ENCODE measurements around the gene PTPRA.

The PTPRA gene

GRCh38 chr20:2932498-2932897 lies 59.2 kb downstream of the PTPRA start:
- no peak for DNase-seq

- no peak for DNase-seq
Observed at GRCh38 chr20:2937902-2938301, 64.6 kb downstream of the PTPRA start.

GRCh38 chr20:2942439-2942838 lies 69.2 kb downstream of the PTPRA start:
- no peak for DNase-seq

DNA sequence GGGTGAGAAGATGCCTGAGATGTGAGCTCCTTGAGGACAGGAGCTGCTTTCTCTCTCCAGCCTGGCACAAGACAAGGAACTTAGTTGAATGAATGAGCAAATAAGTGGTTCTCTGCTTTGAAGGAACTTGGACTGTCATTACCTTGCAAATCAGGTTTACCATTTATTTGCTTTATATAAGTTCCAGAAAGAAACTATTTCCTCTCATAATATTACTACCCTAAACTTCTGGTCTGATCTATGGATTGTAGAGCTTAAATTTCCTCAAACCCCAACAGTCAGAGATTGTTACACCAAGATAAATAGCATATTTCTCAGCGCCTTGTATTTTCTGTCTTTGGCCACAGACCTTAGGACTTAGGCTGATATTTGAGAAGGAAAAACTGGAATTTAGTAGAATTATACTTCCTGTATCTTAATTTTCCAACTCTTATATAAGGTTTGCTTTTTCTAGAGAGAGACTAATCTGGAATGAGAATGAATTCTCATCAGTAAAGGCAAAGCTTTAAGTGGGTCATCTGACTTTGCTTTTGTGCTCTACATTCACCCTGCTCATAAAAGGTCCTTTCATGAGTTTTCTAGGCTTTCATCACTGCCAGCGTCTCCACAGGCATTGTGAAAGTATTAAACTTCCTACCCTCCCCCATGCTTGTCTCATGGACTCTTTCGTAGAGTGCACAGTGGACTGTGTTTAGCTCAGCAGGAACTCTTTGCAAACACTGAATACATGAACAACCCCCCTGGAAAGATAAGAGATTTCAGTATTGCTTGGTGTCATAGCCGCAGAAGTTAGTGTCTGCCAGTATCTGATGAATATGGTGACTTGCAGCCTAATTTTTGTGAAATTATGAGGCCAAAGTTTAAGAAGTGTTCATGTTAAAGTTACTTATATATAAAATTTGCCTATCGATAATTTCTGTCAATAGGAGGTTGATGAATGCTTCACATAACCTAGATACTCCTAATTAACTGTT lies 74.0 kb downstream of the PTPRA start:
- DNase-seq: no peak

GRCh38 chr20:2948968-2949367 lies 75.7 kb downstream of the PTPRA start:
- DNase-seq: no peak

GRCh38 chr20:2952766-2953165 lies 79.5 kb downstream of the PTPRA start:
- DNase-seq: no peak

DNA sequence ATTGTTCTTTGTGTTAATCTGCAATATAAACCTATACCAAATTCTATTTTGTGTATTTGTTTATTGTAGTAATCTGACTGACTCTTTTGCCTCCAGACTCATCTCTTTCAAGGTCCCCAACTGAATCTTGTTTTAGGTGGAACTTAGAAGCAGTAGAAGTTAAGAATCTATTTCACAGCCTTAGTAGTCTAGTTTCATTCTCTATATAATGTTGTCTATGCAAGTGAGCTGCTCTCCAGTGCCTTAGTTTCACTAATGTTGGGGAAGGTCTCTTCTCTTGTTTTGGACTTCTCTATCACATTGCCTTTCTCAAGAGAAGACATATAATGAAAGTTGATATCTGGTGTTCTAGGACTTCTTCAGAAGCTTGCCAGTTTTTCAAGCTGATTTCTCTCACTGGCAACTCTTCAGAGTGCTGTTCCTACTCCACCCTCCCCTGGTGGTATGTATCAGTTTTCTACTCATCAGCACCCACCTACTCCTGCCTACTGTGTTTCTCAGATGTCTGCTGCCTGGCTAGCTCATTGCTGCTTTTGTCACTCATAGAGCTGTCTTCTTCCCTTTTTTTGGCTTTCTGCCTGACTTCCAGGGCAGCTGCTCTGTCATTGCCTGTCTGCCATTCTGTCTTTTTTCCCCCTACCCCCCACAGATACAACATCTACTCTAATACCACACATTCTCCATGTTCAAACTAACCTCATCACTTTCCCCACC lies 82.1 kb downstream of the PTPRA start:
- DNase-seq: no peak

- DNase-seq: no peak
Observed at GRCh38 chr20:2956480-2956879, 83.2 kb downstream of the PTPRA start.

DNA sequence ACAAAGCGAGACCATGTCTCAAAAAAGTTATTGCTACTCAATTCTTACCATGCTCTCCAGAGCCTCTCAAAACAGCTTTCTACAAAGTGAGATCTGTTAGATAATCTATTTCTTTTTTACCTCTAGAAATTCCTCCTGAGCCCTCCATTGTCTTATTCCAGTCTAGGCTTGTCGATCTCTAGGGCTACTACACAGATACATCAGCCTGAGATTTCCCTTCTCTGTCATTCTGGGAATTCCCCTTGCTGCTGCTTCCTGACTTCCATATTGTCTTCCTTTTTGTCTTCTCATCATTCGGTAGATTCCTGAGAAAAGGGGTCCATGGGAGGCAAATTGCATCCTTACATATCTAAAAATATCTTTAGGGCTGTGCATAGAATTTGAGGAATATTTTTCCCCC lies 94.6 kb downstream of the PTPRA start:
- DNase-seq: no peak

GRCh38 chr20:2972126-2972525 lies 98.8 kb downstream of the PTPRA start:
- DNase-seq: no peak

DNA sequence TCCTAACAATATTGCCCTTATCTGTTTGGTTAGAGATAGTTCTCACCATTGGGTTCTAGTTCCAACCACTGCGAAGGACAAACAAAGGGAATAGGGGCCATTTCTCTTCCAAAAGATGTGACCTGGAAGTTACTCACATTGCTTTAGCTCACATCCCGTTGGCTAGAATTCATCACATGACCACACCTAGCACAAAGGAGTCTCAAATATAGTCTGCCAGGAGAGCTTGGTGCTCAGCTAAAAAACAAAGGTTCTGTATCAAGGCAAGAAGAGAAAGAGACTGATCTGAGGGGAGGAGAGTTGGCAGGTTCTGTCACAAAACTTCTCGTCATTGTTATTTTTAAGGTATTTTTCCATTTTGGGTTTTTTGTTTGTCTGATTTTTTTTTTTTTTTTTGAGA lies 100.3 kb downstream of the PTPRA start:
- DNase-seq: no peak

GRCh38 chr20:2978519-2978918 lies 105.2 kb downstream of the PTPRA start:
- DNase-seq: no peak

DNA sequence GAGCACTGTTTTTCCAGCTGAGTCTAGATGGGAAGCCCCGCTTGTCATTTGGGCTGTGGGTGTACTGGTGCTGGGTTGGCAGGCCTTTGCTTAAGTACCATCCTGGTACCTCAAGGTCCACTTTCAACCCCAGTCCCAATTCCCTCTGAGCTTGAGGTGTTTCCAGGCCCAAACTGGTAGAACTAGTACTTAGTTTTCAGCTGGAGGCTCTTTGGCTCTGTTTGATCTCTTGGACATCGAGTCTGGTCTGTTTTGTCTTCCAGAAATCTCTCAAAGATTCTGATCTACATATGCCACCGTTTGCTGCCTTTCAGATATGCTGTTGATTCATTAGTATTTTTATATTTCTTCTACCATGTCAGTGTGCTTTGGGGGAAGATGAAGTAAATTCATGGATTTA lies 108.4 kb downstream of the PTPRA start:
- no peak for DNase-seq

DNA sequence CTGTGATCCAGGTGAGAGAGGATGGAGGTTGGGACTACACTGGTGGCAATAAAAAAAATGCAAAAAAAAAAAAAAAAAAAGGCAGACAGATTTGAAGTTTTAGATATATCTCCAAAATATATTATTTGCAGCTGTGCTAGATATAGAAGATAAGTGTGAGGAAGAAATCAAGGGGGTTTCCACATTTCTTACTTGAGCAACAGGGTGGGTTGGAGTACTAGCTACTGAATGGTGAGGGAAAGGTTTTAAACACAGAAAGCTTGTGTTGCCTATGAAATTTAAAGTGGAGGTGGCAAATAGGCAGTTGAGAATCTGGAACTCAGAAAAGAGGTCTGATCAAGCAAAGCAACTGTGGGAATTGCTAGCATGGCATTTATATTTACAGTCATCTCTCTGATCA lies 110.2 kb downstream of the PTPRA start:
- DNase-seq: no peak

DNA sequence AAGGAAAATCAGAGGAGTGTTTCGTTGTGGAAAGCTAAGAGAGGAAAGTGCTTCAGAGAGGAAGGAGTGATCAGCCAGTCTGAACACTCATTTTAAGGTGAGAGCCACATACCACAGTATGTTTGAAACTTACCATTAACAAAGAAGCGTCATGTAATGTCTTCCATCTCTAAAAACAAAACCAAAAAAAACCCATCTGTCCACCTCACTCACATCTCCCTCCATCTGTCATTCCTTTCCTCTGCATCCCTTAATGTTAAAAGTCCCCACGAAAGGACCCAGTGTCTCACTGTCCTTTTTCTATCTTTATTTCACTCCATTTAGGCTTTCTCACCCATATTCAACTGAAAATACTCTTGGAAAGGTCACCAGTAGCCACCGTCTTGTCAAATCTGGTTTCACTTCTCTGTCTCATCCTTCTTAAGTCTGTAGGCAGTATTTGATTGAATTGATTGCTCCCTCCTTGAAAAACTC lies 110.8 kb downstream of the PTPRA start:
- no peak for DNase-seq

- no peak for DNase-seq
Observed at GRCh38 chr20:2984956-2985661, 111.8 kb downstream of the PTPRA start.

- DNase-seq: no peak
Observed at GRCh38 chr20:2986466-2986865, 113.2 kb downstream of the PTPRA start.

GRCh38 chr20:2987861-2988260 lies 114.6 kb downstream of the PTPRA start:
- no peak for DNase-seq

GRCh38 chr20:2991532-2991931 lies 118.3 kb downstream of the PTPRA start:
- no peak for DNase-seq

- DNase-seq: no peak
Observed at GRCh38 chr20:2993250-2993649, 120.0 kb downstream of the PTPRA start.

GRCh38 chr20:2995796-2996195 lies 122.5 kb downstream of the PTPRA start:
- DNase-seq: no peak

DNA sequence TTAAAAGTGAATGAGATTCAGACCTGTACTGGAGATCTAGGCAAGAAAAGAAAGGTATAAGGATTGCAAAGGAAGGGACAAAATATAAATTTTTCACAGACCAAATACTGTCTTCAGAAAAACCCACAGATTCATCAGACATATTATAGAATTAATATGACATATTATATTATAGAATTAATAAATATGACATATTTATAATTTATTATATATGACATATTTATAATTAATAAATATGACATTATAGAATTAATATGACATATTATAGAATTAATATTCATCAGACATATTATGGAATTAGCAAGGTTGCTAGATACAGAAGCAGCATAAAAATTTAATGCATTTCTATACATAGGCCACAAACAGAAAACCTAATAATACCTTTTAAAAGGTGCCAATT lies 125.4 kb downstream of the PTPRA start:
- DNase-seq: no peak

GRCh38 chr20:3000852-3001523 lies 127.7 kb downstream of the PTPRA start:
- no peak for DNase-seq

All from T1000 (cell line).